HG03097 (cell line): ENCODE data around the gene STOX1.
"Not testable (repeated sequence)": the region's sequence is repeated elsewhere in the genome, so short reads cannot be mapped to it uniquely, and the experiment has no call there.

Experiments
- ATAC-seq: cut with Tn5 transposase; IDR thresholded peaks from one replicate; pipeline ENCODE4 v1.9.1; 2021; ENCODE audit not compliant: unreplicated experiment, low FRiP score

Gene STOX1

GRCh38 chr10:68826764-68827591 lies at the start of gene STOX1:
Gene STOX1 (plus strand): TSS chr10:68827531. CDS start chr10:68827624, 93 bp downstream.
- no peak for ATAC-seq

- ATAC-seq = no peak
These were observed 45.4 kb upstream of the STOX1 start for GRCh38 chr10:68781613-68782574.

- no peak for ATAC-seq
These were observed 42.9 kb upstream of the STOX1 start for GRCh38 chr10:68784476-68784875.

GRCh38 chr10:68787813-68788212 lies 39.5 kb upstream of the STOX1 start:
- no peak for ATAC-seq

GRCh38 chr10:68790476-68790875 lies 36.9 kb upstream of the STOX1 start:
- ATAC-seq = no peak

- no peak for ATAC-seq
These were observed 35.2 kb upstream of the STOX1 start for GRCh38 chr10:68792115-68792514.

GRCh38 chr10:68795886-68796532 lies 31.3 kb upstream of the STOX1 start:
- no peak for ATAC-seq

- ATAC-seq = no peak
These were observed 30.7 kb upstream of the STOX1 start for GRCh38 chr10:68796605-68797004.

GRCh38 chr10:68800211-68800610 lies 27.1 kb upstream of the STOX1 start:
- ATAC-seq = no peak

- ATAC-seq = no peak
These were observed 22.6 kb upstream of the STOX1 start for GRCh38 chr10:68804692-68805091.

- ATAC-seq = not testable (repeated sequence)
These were observed 16.5 kb upstream of the STOX1 start for GRCh38 chr10:68810830-68811229.

GRCh38 chr10:68811314-68812009 lies 15.9 kb upstream of the STOX1 start:
- ATAC-seq = no peak

- ATAC-seq = no peak
These were observed 14.9 kb upstream of the STOX1 start for GRCh38 chr10:68812420-68812819.

- ATAC-seq = no peak
These were observed 13.8 kb upstream of the STOX1 start for GRCh38 chr10:68813559-68813958.

- ATAC-seq = no peak
These were observed 10.4 kb upstream of the STOX1 start for GRCh38 chr10:68816796-68817412.

GRCh38 chr10:68820359-68820758 lies 7.0 kb upstream of the STOX1 start:
- ATAC-seq = not testable (repeated sequence)

- ATAC-seq = not testable (repeated sequence)
These were observed 4.7 kb upstream of the STOX1 start for GRCh38 chr10:68822626-68823025.

- not testable (repeated sequence) for ATAC-seq
These were observed 245 bp downstream of the STOX1 start for GRCh38 chr10:68827592-68827959.

- not testable (repeated sequence) for ATAC-seq
These were observed 811 bp downstream of the STOX1 start for GRCh38 chr10:68828083-68828601.

- ATAC-seq = no peak
These were observed 1.5 kb downstream of the STOX1 start for GRCh38 chr10:68828833-68829232.
